GM23338 (cell line): ENCODE results near the gene SAMD4A.

Source experiments
- EZH2 ChIP-seq: fragments of 200-600 bp; sonication (generic); IDR thresholded peaks from one replicate; pipeline ENCODE4 v1.8.0; 2017; ENCODE audit warnings: antibody characterized with exemption, mild to moderate bottlenecking, low read depth; ENCODE audit not compliant: unreplicated experiment
- JUNB ChIP-seq: IDR thresholded peaks from one replicate; pipeline ENCODE4 v1.6.1; 2016; ENCODE audit warnings: antibody characterized with exemption; ENCODE audit not compliant: unreplicated experiment
- POLR2AphosphoS5 ChIP-seq: IDR thresholded peaks from 2 replicates; pipeline ENCODE4 v1.6.1; 2016; ENCODE audit warnings: antibody characterized with exemption, low read depth
- ZNF331 ChIP-seq: fragments of 250-450 bp; sonication (Bioruptor Pico); IDR thresholded peaks from 2 replicates; pipeline ENCODE4 v1.5.0; 2020; ENCODE audit warnings: low read depth, mild to moderate bottlenecking, moderate library complexity
- TF ChIP-seq, protein P1 (sequence below), 2 experiments: fragments of 200-600 bp in 1 of 2; sonication (generic) in 1 of 2; conservative IDR thresholded peaks; 2 replicates each; pipeline versions ENCODE4 v1.5.1 to v1.6.1; 2016 to 2017; ENCODE audit warnings: antibody characterized with exemption in 2 of 2, low read depth in 2 of 2, mild to moderate bottlenecking in 2 of 2, moderate library complexity in 1 of 2
- TF ChIP-seq, protein P2 (sequence below): IDR thresholded peaks from one replicate; pipeline ENCODE4 v1.6.1; 2018; ENCODE audit warnings: antibody characterized with exemption; ENCODE audit not compliant: unreplicated experiment

GRCh38 chr14:54692284-54692772 lies 125.4 kb downstream of the SAMD4A start:
- TF ChIP-seq, protein P1, sequence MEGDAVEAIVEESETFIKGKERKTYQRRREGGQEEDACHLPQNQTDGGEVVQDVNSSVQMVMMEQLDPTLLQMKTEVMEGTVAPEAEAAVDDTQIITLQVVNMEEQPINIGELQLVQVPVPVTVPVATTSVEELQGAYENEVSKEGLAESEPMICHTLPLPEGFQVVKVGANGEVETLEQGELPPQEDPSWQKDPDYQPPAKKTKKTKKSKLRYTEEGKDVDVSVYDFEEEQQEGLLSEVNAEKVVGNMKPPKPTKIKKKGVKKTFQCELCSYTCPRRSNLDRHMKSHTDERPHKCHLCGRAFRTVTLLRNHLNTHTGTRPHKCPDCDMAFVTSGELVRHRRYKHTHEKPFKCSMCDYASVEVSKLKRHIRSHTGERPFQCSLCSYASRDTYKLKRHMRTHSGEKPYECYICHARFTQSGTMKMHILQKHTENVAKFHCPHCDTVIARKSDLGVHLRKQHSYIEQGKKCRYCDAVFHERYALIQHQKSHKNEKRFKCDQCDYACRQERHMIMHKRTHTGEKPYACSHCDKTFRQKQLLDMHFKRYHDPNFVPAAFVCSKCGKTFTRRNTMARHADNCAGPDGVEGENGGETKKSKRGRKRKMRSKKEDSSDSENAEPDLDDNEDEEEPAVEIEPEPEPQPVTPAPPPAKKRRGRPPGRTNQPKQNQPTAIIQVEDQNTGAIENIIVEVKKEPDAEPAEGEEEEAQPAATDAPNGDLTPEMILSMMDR (conservative IDR thresholded peaks at IDR 0.05; ENCODE audit: low read depth in 2 of 2): no peak
- TF ChIP-seq, protein P2, sequence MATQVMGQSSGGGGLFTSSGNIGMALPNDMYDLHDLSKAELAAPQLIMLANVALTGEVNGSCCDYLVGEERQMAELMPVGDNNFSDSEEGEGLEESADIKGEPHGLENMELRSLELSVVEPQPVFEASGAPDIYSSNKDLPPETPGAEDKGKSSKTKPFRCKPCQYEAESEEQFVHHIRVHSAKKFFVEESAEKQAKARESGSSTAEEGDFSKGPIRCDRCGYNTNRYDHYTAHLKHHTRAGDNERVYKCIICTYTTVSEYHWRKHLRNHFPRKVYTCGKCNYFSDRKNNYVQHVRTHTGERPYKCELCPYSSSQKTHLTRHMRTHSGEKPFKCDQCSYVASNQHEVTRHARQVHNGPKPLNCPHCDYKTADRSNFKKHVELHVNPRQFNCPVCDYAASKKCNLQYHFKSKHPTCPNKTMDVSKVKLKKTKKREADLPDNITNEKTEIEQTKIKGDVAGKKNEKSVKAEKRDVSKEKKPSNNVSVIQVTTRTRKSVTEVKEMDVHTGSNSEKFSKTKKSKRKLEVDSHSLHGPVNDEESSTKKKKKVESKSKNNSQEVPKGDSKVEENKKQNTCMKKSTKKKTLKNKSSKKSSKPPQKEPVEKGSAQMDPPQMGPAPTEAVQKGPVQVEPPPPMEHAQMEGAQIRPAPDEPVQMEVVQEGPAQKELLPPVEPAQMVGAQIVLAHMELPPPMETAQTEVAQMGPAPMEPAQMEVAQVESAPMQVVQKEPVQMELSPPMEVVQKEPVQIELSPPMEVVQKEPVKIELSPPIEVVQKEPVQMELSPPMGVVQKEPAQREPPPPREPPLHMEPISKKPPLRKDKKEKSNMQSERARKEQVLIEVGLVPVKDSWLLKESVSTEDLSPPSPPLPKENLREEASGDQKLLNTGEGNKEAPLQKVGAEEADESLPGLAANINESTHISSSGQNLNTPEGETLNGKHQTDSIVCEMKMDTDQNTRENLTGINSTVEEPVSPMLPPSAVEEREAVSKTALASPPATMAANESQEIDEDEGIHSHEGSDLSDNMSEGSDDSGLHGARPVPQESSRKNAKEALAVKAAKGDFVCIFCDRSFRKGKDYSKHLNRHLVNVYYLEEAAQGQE: no peak
- TF ChIP-seq POLR2AphosphoS5: no peak
- no peak for TF ChIP-seq EZH2
- TF ChIP-seq JUNB: no peak
- no peak for TF ChIP-seq ZNF331 (CRISPR knock-in tag)
